ENCODE measurements around the gene ENOX2.

Gene ENOX2

DNA sequence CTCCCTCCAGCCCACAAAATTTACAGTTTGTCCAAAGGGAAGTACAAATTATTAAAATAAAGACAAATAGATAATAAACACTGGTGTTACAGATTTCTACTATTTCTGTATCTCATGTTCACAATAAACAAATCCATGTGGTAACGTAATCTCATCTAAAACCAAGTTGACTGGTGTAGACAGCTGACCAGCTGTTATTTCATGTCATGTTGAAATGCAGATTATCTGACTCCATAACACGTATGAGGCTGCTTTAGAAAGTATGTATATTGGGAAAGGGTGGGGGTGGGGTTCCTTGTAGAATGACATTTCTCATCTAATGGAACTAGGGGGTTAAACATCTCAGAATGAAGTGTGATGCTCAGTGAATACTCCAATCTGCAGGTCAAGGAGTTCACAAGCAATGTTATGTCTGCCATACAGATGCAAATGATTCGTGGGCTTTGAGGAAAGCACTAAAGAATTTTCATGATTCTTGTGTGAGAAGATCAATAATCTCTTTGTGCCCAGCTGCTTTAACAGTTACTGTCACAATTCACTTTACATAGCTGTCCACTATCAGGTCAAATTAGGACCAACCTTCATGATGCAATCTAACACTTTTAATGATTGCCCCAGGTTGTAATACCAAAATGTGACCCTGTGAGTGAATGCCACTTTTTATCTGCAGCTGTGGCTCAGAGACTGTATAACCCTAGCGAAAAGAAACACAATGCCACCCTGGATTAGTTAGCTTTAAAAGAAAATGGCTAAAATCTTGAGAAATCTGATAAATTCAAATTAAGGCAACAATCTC lies 114.0 kb downstream of the ENOX2 start:
- TF ChIP-seq, protein P1, sequence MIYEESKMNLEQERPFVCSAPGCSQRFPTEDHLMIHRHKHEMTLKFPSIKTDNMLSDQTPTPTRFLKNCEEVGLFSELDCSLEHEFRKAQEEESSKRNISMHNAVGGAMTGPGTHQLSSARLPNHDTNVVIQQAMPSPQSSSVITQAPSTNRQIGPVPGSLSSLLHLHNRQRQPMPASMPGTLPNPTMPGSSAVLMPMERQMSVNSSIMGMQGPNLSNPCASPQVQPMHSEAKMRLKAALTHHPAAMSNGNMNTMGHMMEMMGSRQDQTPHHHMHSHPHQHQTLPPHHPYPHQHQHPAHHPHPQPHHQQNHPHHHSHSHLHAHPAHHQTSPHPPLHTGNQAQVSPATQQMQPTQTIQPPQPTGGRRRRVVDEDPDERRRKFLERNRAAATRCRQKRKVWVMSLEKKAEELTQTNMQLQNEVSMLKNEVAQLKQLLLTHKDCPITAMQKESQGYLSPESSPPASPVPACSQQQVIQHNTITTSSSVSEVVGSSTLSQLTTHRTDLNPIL (CRISPR knock-in tag; IDR thresholded peaks at IDR 0.05; ENCODE audit: low read depth) = no peak
- TF ChIP-seq ZNF8 (CRISPR knock-in tag; IDR thresholded peaks at IDR 0.05) = no peak
- no peak for TF ChIP-seq CSDC2 (CRISPR knock-in tag; IDR thresholded peaks at IDR 0.05)
- no peak for TF ChIP-seq ARNTL (CRISPR knock-in tag; IDR thresholded peaks at IDR 0.05; ENCODE audit: borderline replicate concordance, low read depth)
- TF ChIP-seq ESRRG (CRISPR knock-in tag; IDR thresholded peaks at IDR 0.05) = no peak
- no peak for TF ChIP-seq RARB (CRISPR knock-in tag; IDR thresholded peaks at IDR 0.05)
- TF ChIP-seq TCF4 (CRISPR knock-in tag; IDR thresholded peaks at IDR 0.05; ENCODE audit: borderline replicate concordance) = no peak
- TF ChIP-seq PPARA (CRISPR knock-in tag; IDR thresholded peaks at IDR 0.05; ENCODE audit: borderline replicate concordance) = no peak
- no peak for TF ChIP-seq GLIS3 (CRISPR knock-in tag; IDR thresholded peaks at IDR 0.05)
- ATAC-seq = no peak

DNA sequence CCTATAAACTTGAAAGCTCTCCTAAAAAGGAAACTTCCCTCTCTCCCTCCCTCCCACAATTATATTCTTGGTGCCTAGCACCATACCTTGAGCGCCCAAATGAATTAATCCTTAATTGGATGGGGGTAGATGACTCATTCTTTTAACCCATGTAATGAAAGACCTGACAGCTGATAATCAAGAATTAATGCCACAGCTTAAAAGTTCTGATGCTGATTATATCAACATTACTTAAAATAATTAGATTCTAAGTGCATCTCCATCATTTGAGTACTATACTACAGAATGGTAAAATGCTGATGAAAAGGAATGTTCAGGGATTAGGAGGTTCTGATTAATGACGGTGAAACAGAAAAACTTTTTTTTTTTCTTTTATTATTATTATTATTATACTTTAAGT lies 117.0 kb downstream of the ENOX2 start:
- TF ChIP-seq ZNF565 (CRISPR knock-in tag; conservative IDR thresholded peaks at IDR 0.05; ENCODE audit: low read depth) = no peak
- no peak for TF ChIP-seq GLIS3 (CRISPR knock-in tag; IDR thresholded peaks at IDR 0.05)
- peak; percentile 96 for TF ChIP-seq ISL1 (CRISPR knock-in tag; IDR thresholded peaks at IDR 0.05)
- ATAC-seq = no peak

DNA sequence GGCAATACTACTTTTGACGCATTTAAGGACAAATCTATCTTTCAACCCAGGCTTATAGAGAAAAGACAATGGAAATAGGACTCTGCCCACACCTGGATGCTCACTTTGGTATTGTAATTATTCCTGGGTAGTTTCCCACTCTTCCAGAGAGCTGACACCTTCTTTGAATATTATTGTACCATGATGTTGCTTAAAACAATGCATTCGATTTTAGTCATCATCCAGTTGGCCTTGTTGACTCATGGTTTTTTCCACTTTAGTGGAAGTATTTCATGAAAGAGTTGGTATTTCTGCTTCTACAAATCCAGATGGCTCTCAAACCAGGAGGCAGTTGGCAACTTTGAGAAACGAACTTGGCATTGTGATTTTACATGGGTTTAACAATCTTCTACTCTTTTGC lies 124.2 kb downstream of the ENOX2 start:
- no peak for ATAC-seq
- TF ChIP-seq ESRRG (CRISPR knock-in tag; IDR thresholded peaks at IDR 0.05) (no peak), CSDC2 (CRISPR knock-in tag; IDR thresholded peaks at IDR 0.05) (no peak), ZNF8 (CRISPR knock-in tag; IDR thresholded peaks at IDR 0.05) (no peak), ZNF70 (CRISPR knock-in tag; IDR thresholded peaks at IDR 0.05) (no peak), ZC3H10 (CRISPR knock-in tag; IDR thresholded peaks at IDR 0.05) (no peak), ARNTL (CRISPR knock-in tag; IDR thresholded peaks at IDR 0.05; ENCODE audit: borderline replicate concordance, low read depth) (no peak), ZFP30 (CRISPR knock-in tag; IDR thresholded peaks at IDR 0.05) (no peak), SNAI2 (CRISPR knock-in tag; IDR thresholded peaks at IDR 0.05) (no peak), PPARA (CRISPR knock-in tag; IDR thresholded peaks at IDR 0.05; ENCODE audit: borderline replicate concordance) (no peak), TOX (CRISPR knock-in tag; IDR thresholded peaks at IDR 0.05; ENCODE audit: borderline replicate concordance) (no peak), BACH2 (CRISPR knock-in tag; IDR thresholded peaks at IDR 0.05; ENCODE audit: borderline replicate concordance) (no peak), OSR1 (CRISPR knock-in tag; IDR thresholded peaks at IDR 0.05) (no peak), TCF4 (CRISPR knock-in tag; IDR thresholded peaks at IDR 0.05; ENCODE audit: borderline replicate concordance) (no peak), ZNF565 (CRISPR knock-in tag; conservative IDR thresholded peaks at IDR 0.05; ENCODE audit: low read depth) (no peak), GLIS3 (CRISPR knock-in tag; IDR thresholded peaks at IDR 0.05) (no peak), ISL1 (CRISPR knock-in tag; IDR thresholded peaks at IDR 0.05) (no peak)
- TF ChIP-seq, protein P2, sequence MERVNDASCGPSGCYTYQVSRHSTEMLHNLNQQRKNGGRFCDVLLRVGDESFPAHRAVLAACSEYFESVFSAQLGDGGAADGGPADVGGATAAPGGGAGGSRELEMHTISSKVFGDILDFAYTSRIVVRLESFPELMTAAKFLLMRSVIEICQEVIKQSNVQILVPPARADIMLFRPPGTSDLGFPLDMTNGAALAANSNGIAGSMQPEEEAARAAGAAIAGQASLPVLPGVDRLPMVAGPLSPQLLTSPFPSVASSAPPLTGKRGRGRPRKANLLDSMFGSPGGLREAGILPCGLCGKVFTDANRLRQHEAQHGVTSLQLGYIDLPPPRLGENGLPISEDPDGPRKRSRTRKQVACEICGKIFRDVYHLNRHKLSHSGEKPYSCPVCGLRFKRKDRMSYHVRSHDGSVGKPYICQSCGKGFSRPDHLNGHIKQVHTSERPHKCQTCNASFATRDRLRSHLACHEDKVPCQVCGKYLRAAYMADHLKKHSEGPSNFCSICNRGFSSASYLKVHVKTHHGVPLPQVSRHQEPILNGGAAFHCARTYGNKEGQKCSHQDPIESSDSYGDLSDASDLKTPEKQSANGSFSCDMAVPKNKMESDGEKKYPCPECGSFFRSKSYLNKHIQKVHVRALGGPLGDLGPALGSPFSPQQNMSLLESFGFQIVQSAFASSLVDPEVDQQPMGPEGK (CRISPR knock-in tag; IDR thresholded peaks at IDR 0.05; ENCODE audit: borderline replicate concordance) = no peak
- TF ChIP-seq, protein P3, sequence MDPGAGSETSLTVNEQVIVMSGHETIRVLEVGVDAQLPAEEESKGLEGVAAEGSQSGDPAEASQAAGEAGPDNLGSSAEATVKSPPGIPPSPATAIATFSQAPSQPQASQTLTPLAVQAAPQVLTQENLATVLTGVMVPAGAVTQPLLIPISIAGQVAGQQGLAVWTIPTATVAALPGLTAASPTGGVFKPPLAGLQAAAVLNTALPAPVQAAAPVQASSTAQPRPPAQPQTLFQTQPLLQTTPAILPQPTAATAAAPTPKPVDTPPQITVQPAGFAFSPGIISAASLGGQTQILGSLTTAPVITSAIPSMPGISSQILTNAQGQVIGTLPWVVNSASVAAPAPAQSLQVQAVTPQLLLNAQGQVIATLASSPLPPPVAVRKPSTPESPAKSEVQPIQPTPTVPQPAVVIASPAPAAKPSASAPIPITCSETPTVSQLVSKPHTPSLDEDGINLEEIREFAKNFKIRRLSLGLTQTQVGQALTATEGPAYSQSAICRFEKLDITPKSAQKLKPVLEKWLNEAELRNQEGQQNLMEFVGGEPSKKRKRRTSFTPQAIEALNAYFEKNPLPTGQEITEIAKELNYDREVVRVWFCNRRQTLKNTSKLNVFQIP (CRISPR knock-in tag; IDR thresholded peaks at IDR 0.05; ENCODE audit: borderline replicate concordance, low read depth) = no peak
- TF ChIP-seq, protein P1 (CRISPR knock-in tag; IDR thresholded peaks at IDR 0.05; ENCODE audit: low read depth) = no peak

DNA sequence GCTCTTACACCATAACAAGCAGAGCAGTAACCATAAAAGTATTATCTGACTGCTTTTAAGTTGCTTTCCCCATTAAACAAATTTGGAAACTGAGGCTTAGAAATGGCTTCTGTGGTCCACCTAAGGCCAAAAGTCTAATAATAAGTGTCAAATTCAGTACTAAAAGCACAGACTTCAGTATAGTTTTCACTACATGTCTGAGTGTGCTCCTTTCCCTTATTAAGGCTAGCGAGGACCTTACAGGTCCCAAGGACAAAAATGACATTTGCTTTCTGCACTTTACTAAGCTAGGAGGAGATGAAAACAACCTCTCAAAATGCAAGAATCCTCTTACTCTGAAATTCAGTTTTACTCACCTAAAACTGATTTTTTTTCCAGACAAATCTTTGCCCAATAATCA lies 127.2 kb downstream of the ENOX2 start:
- TF ChIP-seq ZNF70 (CRISPR knock-in tag; IDR thresholded peaks at IDR 0.05) = no peak
- no peak for TF ChIP-seq ZNF565 (CRISPR knock-in tag; conservative IDR thresholded peaks at IDR 0.05; ENCODE audit: low read depth)
- TF ChIP-seq TOX (CRISPR knock-in tag; IDR thresholded peaks at IDR 0.05; ENCODE audit: borderline replicate concordance) = no peak
- TF ChIP-seq GLIS3 (CRISPR knock-in tag; IDR thresholded peaks at IDR 0.05) = no peak
- no peak for TF ChIP-seq ESRRG (CRISPR knock-in tag; IDR thresholded peaks at IDR 0.05)
- TF ChIP-seq ZC3H10 (CRISPR knock-in tag; IDR thresholded peaks at IDR 0.05) = no peak
- no peak for TF ChIP-seq RARB (CRISPR knock-in tag; IDR thresholded peaks at IDR 0.05)
- TF ChIP-seq PPARA (CRISPR knock-in tag; IDR thresholded peaks at IDR 0.05; ENCODE audit: borderline replicate concordance) = no peak
- TF ChIP-seq, protein P3 (CRISPR knock-in tag; IDR thresholded peaks at IDR 0.05; ENCODE audit: borderline replicate concordance, low read depth) = no peak
- TF ChIP-seq, protein P4, sequence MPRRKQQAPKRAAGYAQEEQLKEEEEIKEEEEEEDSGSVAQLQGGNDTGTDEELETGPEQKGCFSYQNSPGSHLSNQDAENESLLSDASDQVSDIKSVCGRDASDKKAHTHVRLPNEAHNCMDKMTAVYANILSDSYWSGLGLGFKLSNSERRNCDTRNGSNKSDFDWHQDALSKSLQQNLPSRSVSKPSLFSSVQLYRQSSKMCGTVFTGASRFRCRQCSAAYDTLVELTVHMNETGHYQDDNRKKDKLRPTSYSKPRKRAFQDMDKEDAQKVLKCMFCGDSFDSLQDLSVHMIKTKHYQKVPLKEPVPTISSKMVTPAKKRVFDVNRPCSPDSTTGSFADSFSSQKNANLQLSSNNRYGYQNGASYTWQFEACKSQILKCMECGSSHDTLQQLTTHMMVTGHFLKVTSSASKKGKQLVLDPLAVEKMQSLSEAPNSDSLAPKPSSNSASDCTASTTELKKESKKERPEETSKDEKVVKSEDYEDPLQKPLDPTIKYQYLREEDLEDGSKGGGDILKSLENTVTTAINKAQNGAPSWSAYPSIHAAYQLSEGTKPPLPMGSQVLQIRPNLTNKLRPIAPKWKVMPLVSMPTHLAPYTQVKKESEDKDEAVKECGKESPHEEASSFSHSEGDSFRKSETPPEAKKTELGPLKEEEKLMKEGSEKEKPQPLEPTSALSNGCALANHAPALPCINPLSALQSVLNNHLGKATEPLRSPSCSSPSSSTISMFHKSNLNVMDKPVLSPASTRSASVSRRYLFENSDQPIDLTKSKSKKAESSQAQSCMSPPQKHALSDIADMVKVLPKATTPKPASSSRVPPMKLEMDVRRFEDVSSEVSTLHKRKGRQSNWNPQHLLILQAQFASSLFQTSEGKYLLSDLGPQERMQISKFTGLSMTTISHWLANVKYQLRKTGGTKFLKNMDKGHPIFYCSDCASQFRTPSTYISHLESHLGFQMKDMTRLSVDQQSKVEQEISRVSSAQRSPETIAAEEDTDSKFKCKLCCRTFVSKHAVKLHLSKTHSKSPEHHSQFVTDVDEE (CRISPR knock-in tag; IDR thresholded peaks at IDR 0.05) = no peak
- no peak for ATAC-seq

Measured in SK-N-SH treated with all-trans-retinoic acid at 6 μM for 48 hours (cell line).